Measurements from ENCODE around the gene RCAN3.

Gene RCAN3

GRCh38 chr1:24463776-24464735 is 38.6 kb upstream of the RCAN3 start:
- in situ Hi-C loops (cut with MboI; ENCODE audit: low sequenced_read_pairs, unreplicated experiment) = no loop called here
- TF ChIP-seq CTCF (IDR thresholded peaks at IDR 0.05; ENCODE audit: borderline replicate concordance, control extremely low read depth, extremely low read depth, insufficient read depth, missing control alignments) = no peak
- no peak for DNase-seq (ENCODE audit: low spot score)

- DNase-seq (ENCODE audit: low spot score) = no peak
- in situ Hi-C loops (cut with MboI; ENCODE audit: low sequenced_read_pairs, unreplicated experiment) = no loop called here
- TF ChIP-seq CTCF (IDR thresholded peaks at IDR 0.05; ENCODE audit: borderline replicate concordance, control extremely low read depth, extremely low read depth, insufficient read depth, missing control alignments) = no peak
These were observed 37.5 kb upstream of the RCAN3 start for GRCh38 chr1:24465099-24465498.

- TF ChIP-seq CTCF (IDR thresholded peaks at IDR 0.05; ENCODE audit: borderline replicate concordance, control extremely low read depth, extremely low read depth, insufficient read depth, missing control alignments) = no peak
- in situ Hi-C loops (cut with MboI; ENCODE audit: low sequenced_read_pairs, unreplicated experiment) = no loop called here
- no peak for DNase-seq (ENCODE audit: low spot score)
These were observed 37.0 kb upstream of the RCAN3 start for GRCh38 chr1:24465638-24466037.

GRCh38 chr1:24468685-24469316 is 33.8 kb upstream of the RCAN3 start:
- DNase-seq (ENCODE audit: low spot score) = no peak
- TF ChIP-seq CTCF (IDR thresholded peaks at IDR 0.05; ENCODE audit: borderline replicate concordance, control extremely low read depth, extremely low read depth, insufficient read depth, missing control alignments) = no peak
- in situ Hi-C loops (cut with MboI; ENCODE audit: low sequenced_read_pairs, unreplicated experiment) = no loop called here

GRCh38 chr1:24470592-24470991 is 32.0 kb upstream of the RCAN3 start:
- DNase-seq (ENCODE audit: low spot score) = no peak
- in situ Hi-C loops (cut with MboI; ENCODE audit: low sequenced_read_pairs, unreplicated experiment) = no loop called here
- TF ChIP-seq CTCF (IDR thresholded peaks at IDR 0.05; ENCODE audit: borderline replicate concordance, control extremely low read depth, extremely low read depth, insufficient read depth, missing control alignments) = no peak

- in situ Hi-C loops (cut with MboI; ENCODE audit: low sequenced_read_pairs, unreplicated experiment) = no loop called here
- TF ChIP-seq CTCF (IDR thresholded peaks at IDR 0.05; ENCODE audit: borderline replicate concordance, control extremely low read depth, extremely low read depth, insufficient read depth, missing control alignments) = no peak
- DNase-seq (ENCODE audit: low spot score) = no peak
These were observed 29.9 kb upstream of the RCAN3 start for GRCh38 chr1:24472527-24473251.
